HCT116 (cell line): Measurements from ENCODE around the gene UBASH3B.

Experiments used
- CEBPB ChIP-seq: IDR thresholded peaks from 2 replicates; pipeline ENCODE4 v1.6.1; 2012; ENCODE audit warnings: low read depth
- CTCF ChIP-seq, 3 experiments: fragments of 200-600 bp in 1 of 3; sonication (generic) in 1 of 3; IDR thresholded peaks in 2 of 3; conservative IDR thresholded peaks in 1 of 3; 2 replicates each; pipeline ENCODE4 v1.5.1; 2012 to 2017; ENCODE audit warnings: low read depth in 2 of 3, low read length in 2 of 3, antibody characterized with exemption in 1 of 3, borderline replicate concordance in 1 of 3, control low read depth in 1 of 3, mild to moderate bottlenecking in 1 of 3, mixed read lengths in 1 of 3, mixed run types in 1 of 3, moderate library complexity in 1 of 3; ENCODE audit not compliant: insufficient read depth in 1 of 3
- ELF1 ChIP-seq: IDR thresholded peaks from 2 replicates; pipeline ENCODE4 v1.6.1; 2012; ENCODE audit warnings: low read depth, borderline replicate concordance
- EZH2 ChIP-seq: fragments of 200-600 bp; sonication (generic); IDR thresholded peaks from 2 replicates; pipeline ENCODE4 v1.6.1; 2017; ENCODE audit warnings: antibody characterized with exemption, mixed run types
- EZH2phosphoT487 ChIP-seq: fragments of 200-600 bp; IDR thresholded peaks from 2 replicates; pipeline ENCODE4 v1.6.1; 2018; ENCODE audit warnings: antibody characterized with exemption, borderline replicate concordance
- JUND ChIP-seq: IDR thresholded peaks from 2 replicates; pipeline ENCODE4 v1.6.1; 2012
- POLR2A ChIP-seq: IDR thresholded peaks from 2 replicates; pipeline ENCODE4 v1.7.0; 2011; ENCODE audit warnings: borderline replicate concordance; ENCODE audit not compliant: insufficient read depth, insufficient read length; ENCODE audit errors: extremely low read depth
- POLR2AphosphoS5 ChIP-seq: IDR thresholded peaks from 2 replicates; pipeline ENCODE4 v1.6.1; 2011; ENCODE audit warnings: mild to moderate bottlenecking, low read depth, low read length, moderate library complexity
- RAD21 ChIP-seq: IDR thresholded peaks from 2 replicates; pipeline ENCODE4 v1.6.1; 2012; ENCODE audit warnings: low read depth, mild to moderate bottlenecking
- REST ChIP-seq: IDR thresholded peaks from 2 replicates; pipeline ENCODE4 v1.6.1; 2012; ENCODE audit warnings: low read depth
- SP1 ChIP-seq: IDR thresholded peaks from 2 replicates; pipeline ENCODE4 v1.6.1; 2012; ENCODE audit warnings: low read depth

DNA sequence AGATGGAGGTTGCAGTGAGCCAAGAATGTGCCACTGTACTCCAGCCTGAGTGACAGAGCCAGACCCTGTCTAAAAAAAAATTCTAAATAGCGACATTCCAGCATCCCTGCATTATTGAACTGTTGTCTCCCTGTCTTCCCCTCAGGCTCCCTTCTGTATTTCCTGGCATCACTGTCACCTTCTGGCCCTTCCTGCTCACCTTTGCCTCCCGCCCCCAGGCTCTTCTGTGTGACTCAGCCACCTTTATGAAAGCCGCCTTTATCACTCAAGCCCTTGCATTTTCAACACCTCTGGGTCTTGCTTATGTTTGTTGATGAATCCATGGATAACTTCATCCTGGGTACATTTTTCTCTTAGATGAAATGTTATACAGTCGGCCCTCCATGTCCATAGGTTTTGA is 21.1 kb downstream of the UBASH3B start:
- TF ChIP-seq CTCF (IDR thresholded peaks at IDR 0.05 in 2 of 3, conservative IDR thresholded peaks at IDR 0.05 in 1 of 3; ENCODE audit: borderline replicate concordance in 1 of 3, insufficient read depth in 1 of 3, low read depth in 2 of 3, low read length in 2 of 3) (no peak), POLR2A (no peak), RAD21 (peak; percentile 16; the same call in 1 of the 2 replicates), POLR2AphosphoS5 (no peak), CEBPB (no peak), EZH2phosphoT487 (no peak), JUND (peak; percentile 78), SP1 (peak; percentile 71), EZH2 (no peak), ELF1 (no peak), REST (no peak)
